MCF 10A (cell line): ENCODE results near the gene PPP1CC. TPM values are rescaled to one million over a fixed set of nuclear protein-coding genes. Genes with fewer than 3 reads are reported as not detected.
A peak's percentile ranks its signal among the peaks of the same experiment; 100 is the strongest.

ENCODE experiments used
- BruUV-seq: library from RNA; stranded (reverse); fragments of 400-500 nt; replicated peaks from 2 replicates; lab custom pipeline; 2021; lab: Mats Ljungman, UMichigan
- CTCF ChIA-PET: fragments of 300-600 bp; sonication (Branson Sonifier 250); formaldehyde crosslinking; extraction: SDS; loops from one replicate; lab custom pipeline; 2021; ENCODE audit warnings: antibody characterized with exemption, inconsistent platforms; lab: Yijun Ruan, JAX
- POLR2A ChIA-PET: fragments of 300-600, 350-650 bp; sonication (Branson Sonifier 250); formaldehyde crosslinking; extraction: SDS; loops from one replicate; lab custom pipeline; 2020; ENCODE audit warnings: antibody characterized with exemption, inconsistent platforms; lab: Yijun Ruan, JAX
- DNase-seq: peaks from one replicate; pipeline ENCODE4 v3.0.0-alpha.2; 2018; ENCODE audit not compliant: unreplicated experiment
- H3K27ac Mint-ChIP-seq: one replicate; pipeline ENCODE4 v1.8.0; 2022; ENCODE audit warnings: mild to moderate bottlenecking, low read depth, mixed read lengths; ENCODE audit not compliant: unreplicated experiment
- H3K27me3 Mint-ChIP-seq: one replicate; pipeline ENCODE4 v1.8.0; 2022; ENCODE audit warnings: mixed read lengths; ENCODE audit not compliant: insufficient read depth, unreplicated experiment
- H3K36me3 Mint-ChIP-seq: one replicate; pipeline ENCODE4 v1.8.0; 2022; ENCODE audit warnings: mild to moderate bottlenecking, moderate library complexity, mixed read lengths; ENCODE audit not compliant: insufficient read depth, unreplicated experiment
- H3K4me1 Mint-ChIP-seq: one replicate; pipeline ENCODE4 v1.8.0; 2022; ENCODE audit warnings: mixed read lengths; ENCODE audit not compliant: insufficient read depth, unreplicated experiment
- H3K4me3 Mint-ChIP-seq: one replicate; pipeline ENCODE4 v1.8.0; 2022; ENCODE audit warnings: mild to moderate bottlenecking, moderate library complexity, mixed read lengths; ENCODE audit not compliant: unreplicated experiment
- H3K9me3 Mint-ChIP-seq: one replicate; pipeline ENCODE4 v1.8.0; 2022; ENCODE audit warnings: mixed read lengths; ENCODE audit not compliant: unreplicated experiment
- intact Hi-C: fragments of 100-400 bp; cut with micrococcal nuclease; formaldehyde crosslinking; loops from 2 replicates; pipeline ENCODE4 v1.14.1; 2022
- total RNA-seq: library from RNA; stranded (reverse); gene quantifications from 2 replicates; pipeline ENCODE4 v1.2.3, GENCODE V29; 2022
- TF ChIP-seq, protein P1 (sequence below): fragments of 200-600 bp; IDR thresholded peaks from one replicate; pipeline ENCODE4 v1.8.0; 2022; ENCODE audit warnings: antibody characterized with exemption, mild to moderate bottlenecking; ENCODE audit not compliant: unreplicated experiment

Gene PPP1CC
- total RNA-seq, 1 experiment from 2014 or later: 94.6 TPM

GRCh38 chr12:110702081-110702480 lies 40.6 kb downstream of the PPP1CC start:
- no peak for DNase-seq
- CTCF ChIA-PET: interaction anchor here (0.6 to 0.7 kb wide), 2 partner anchors 26 to 152 kb away, joined by 3 read pairs; no protein-coding TSS in a partner anchor
- no peaks in the 10 kb centered on the region for H3K4me1 Mint-ChIP-seq
- intact Hi-C loops: no loop called here
- BruUV-seq: no TSS peak
- H3K27ac Mint-ChIP-seq: no peak overlapping the region
- H3K9me3 Mint-ChIP-seq: no peaks in the 10 kb centered on the region
- H3K4me3 Mint-ChIP-seq: no peak overlapping the region
- no peaks in the 10 kb centered on the region for H3K36me3 Mint-ChIP-seq
- H3K27me3 Mint-ChIP-seq: no peaks in the 10 kb centered on the region
- POLR2A ChIA-PET: no interaction called here
- TF ChIP-seq, protein P1, sequence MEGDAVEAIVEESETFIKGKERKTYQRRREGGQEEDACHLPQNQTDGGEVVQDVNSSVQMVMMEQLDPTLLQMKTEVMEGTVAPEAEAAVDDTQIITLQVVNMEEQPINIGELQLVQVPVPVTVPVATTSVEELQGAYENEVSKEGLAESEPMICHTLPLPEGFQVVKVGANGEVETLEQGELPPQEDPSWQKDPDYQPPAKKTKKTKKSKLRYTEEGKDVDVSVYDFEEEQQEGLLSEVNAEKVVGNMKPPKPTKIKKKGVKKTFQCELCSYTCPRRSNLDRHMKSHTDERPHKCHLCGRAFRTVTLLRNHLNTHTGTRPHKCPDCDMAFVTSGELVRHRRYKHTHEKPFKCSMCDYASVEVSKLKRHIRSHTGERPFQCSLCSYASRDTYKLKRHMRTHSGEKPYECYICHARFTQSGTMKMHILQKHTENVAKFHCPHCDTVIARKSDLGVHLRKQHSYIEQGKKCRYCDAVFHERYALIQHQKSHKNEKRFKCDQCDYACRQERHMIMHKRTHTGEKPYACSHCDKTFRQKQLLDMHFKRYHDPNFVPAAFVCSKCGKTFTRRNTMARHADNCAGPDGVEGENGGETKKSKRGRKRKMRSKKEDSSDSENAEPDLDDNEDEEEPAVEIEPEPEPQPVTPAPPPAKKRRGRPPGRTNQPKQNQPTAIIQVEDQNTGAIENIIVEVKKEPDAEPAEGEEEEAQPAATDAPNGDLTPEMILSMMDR: no peak

DNA sequence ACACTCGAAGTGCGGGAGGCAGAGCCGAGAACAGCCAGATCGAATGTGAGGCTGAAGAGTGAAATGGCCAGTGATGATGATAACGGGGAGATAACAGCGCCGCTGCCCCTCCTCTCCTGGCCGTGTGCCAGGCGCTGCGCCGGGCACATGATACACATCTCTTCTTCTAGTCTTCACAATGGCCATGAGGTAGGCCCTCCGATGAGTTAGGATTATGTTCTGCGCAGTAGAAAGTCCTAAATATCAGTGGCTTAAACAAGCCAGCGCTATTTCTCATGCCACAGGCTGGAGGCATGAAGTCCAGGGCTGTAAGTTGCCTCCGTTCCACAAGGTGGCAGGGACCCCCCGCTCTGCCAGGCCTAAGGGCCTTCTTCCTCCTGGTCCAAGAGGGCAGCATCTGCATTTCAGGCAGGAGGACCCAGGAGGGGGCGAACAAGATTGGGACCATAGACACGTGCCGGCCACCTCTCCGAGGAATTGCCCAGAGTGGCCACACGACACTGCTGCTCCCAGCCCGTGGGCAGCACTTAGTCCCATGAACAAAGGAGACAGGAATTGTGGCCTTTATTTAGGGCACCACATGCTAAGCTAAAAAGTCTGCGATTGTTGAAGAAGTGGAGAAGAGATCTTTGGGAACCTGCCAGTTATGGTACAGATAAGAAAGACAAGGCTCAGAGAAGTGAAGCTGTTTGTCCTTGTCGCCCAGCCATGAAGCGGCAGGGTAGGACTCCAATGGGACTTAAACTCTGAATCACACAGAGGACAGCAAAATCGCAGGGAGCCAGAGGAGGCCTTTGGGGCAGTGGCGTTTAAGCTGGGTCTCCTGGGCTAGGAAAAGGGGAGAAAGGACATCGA lies 42.9 kb downstream of the PPP1CC start:
- Mint-ChIP-seq H3K4me3 (no peak overlapping the region), H3K9me3 (no peaks in the 10 kb centered on the region), H3K27me3 (no peaks in the 10 kb centered on the region), H3K27ac (no peak overlapping the region), H3K4me1 (no peaks in the 10 kb centered on the region), H3K36me3 (no peaks in the 10 kb centered on the region)
- BruUV-seq: no TSS peak
- ChIA-PET CTCF (interaction anchor here (0.9 kb wide), 1 partner anchor 32 kb away, joined by 4 read pairs; no protein-coding TSS in a partner anchor), POLR2A (interaction anchor here (0.7 kb wide), 1 partner anchor 28 kb away, joined by 3 read pairs; no protein-coding TSS in a partner anchor)
- DNase-seq: no peak
- TF ChIP-seq, protein P1: no peak
- intact Hi-C loops: loop anchor here (5.0 to 10.0 kb wide), 2 partner anchors 187 to 245 kb away; partner anchors contain the start of gene ARPC3

GRCh38 chr12:110698171-110698902 lies 44.4 kb downstream of the PPP1CC start:
- H3K9me3 Mint-ChIP-seq: no peaks in the 10 kb centered on the region
- no peaks in the 10 kb centered on the region for H3K4me1 Mint-ChIP-seq
- TF ChIP-seq, protein P1: peak; percentile 55
- no peak overlapping the region for H3K27ac Mint-ChIP-seq
- no TSS peak for BruUV-seq
- no peak overlapping the region for H3K4me3 Mint-ChIP-seq
- no peaks in the 10 kb centered on the region for H3K27me3 Mint-ChIP-seq
- ChIA-PET POLR2A (no interaction called here), CTCF (interaction anchor here (0.6 to 0.9 kb wide), 3 partner anchors 14 to 85 kb away, joined by 3 to 4 read pairs (median 3); no protein-coding TSS in a partner anchor)
- DNase-seq: peak; percentile 91
- intact Hi-C loops: loop anchor here (1.0 to 10.0 kb wide), 3 partner anchors 96 to 244 kb away; partner anchors contain the start of gene ARPC3
- no peaks in the 10 kb centered on the region for H3K36me3 Mint-ChIP-seq
